Measurements from ENCODE around the gene CIZ1. TPM values are rescaled to one million over a fixed set of nuclear protein-coding genes. Genes with fewer than 3 reads are reported as not detected.

The CIZ1 gene
- total RNA-seq, 1 donor from 2014 or later = 33.4 TPM

- Histone ChIP-seq H2AFZ (replicated peaks) (no peak overlapping the region), H3K4me3 (no peak overlapping the region), H3F3A (ENCODE audit: low read depth) (no peaks in the 10 kb centered on the region), H3K27me3 (no peaks in the 10 kb centered on the region), H4K20me1 (ENCODE audit: low read depth) (no peaks in the 10 kb centered on the region), H3K9ac (no peak overlapping the region), H3K27ac (no peak overlapping the region), H3K4me1 (no peaks in the 10 kb centered on the region), H3K79me2 (ENCODE audit: low read depth) (no peaks in the 10 kb centered on the region), H3K4me2 (no peak overlapping the region), H3K36me3 (no peaks in the 10 kb centered on the region), H3K9me3 (ENCODE audit: low read depth) (no peaks in the 10 kb centered on the region)
- Mint-ChIP-seq H3K36me3 (peaks cover 16% of the 10 kb centered on the region), H3K27me3 (ENCODE audit: insufficient read depth, low read depth) (no peaks in the 10 kb centered on the region), H3K4me1 (peaks cover 8% of the 10 kb centered on the region), H3K27ac (no peak overlapping the region), H3K9me3 (no peaks in the 10 kb centered on the region), H3K4me3 (no peak overlapping the region)
- no peak for DNase-seq (ENCODE audit: low spot score)
- no peak for TF ChIP-seq EZH2 (IDR thresholded peaks at IDR 0.05)
- no peak for TF ChIP-seq CTCF (IDR thresholded peaks at IDR 0.05)
- no peak for TF ChIP-seq EZH2phosphoT487 (IDR thresholded peaks at IDR 0.05)
These were observed 35.0 kb upstream of the CIZ1 start for GRCh38 chr9:128226412-128226801.

- Mint-ChIP-seq H3K27ac (no peak overlapping the region), H3K4me1 (peaks cover 8% of the 10 kb centered on the region), H3K4me3 (no peak overlapping the region), H3K9me3 (no peaks in the 10 kb centered on the region), H3K36me3 (peaks cover 16% of the 10 kb centered on the region), H3K27me3 (ENCODE audit: insufficient read depth, low read depth) (no peaks in the 10 kb centered on the region)
- no peaks in the 10 kb centered on the region for H3K4me1 ChIP-seq
- H3K4me2 ChIP-seq = no peak overlapping the region
- no peak overlapping the region for H3K27ac ChIP-seq
- no peak overlapping the region for H2AFZ ChIP-seq (replicated peaks)
- H3K36me3 ChIP-seq = no peaks in the 10 kb centered on the region
- no peak overlapping the region for H3K9ac ChIP-seq
- H3K9me3 ChIP-seq (ENCODE audit: low read depth) = no peaks in the 10 kb centered on the region
- H3F3A ChIP-seq (ENCODE audit: low read depth) = no peaks in the 10 kb centered on the region
- no peaks in the 10 kb centered on the region for H3K79me2 ChIP-seq (ENCODE audit: low read depth)
- no peaks in the 10 kb centered on the region for H3K27me3 ChIP-seq
- TF ChIP-seq EZH2 (IDR thresholded peaks at IDR 0.05) (no peak), EZH2phosphoT487 (IDR thresholded peaks at IDR 0.05) (no peak), CTCF (IDR thresholded peaks at IDR 0.05) (no peak)
- H3K4me3 ChIP-seq = no peak overlapping the region
- H4K20me1 ChIP-seq (ENCODE audit: low read depth) = no peaks in the 10 kb centered on the region
- no peak for DNase-seq (ENCODE audit: low spot score)
These were observed 34.5 kb upstream of the CIZ1 start for GRCh38 chr9:128225770-128226411.

- Histone ChIP-seq H3K36me3 (no peaks in the 10 kb centered on the region), H3K4me1 (no peaks in the 10 kb centered on the region), H4K20me1 (ENCODE audit: low read depth) (peaks cover 3% of the 10 kb centered on the region), H3K27me3 (no peaks in the 10 kb centered on the region), H3K79me2 (ENCODE audit: low read depth) (no peaks in the 10 kb centered on the region), H3K9me3 (ENCODE audit: low read depth) (no peaks in the 10 kb centered on the region), H3K9ac (no peak overlapping the region), H3F3A (ENCODE audit: low read depth) (no peaks in the 10 kb centered on the region), H3K4me2 (no peak overlapping the region), H2AFZ (replicated peaks) (no peak overlapping the region), H3K27ac (no peak overlapping the region), H3K4me3 (no peak overlapping the region)
- H3K36me3 Mint-ChIP-seq = peaks cover 16% of the 10 kb centered on the region
- no peak for DNase-seq (ENCODE audit: low spot score)
- peaks cover 8% of the 10 kb centered on the region for H3K4me1 Mint-ChIP-seq
- H3K4me3 Mint-ChIP-seq = no peak overlapping the region
- no peaks in the 10 kb centered on the region for H3K9me3 Mint-ChIP-seq
- TF ChIP-seq EZH2 (IDR thresholded peaks at IDR 0.05) (no peak), EZH2phosphoT487 (IDR thresholded peaks at IDR 0.05) (no peak), CTCF (IDR thresholded peaks at IDR 0.05) (no peak)
- H3K27me3 Mint-ChIP-seq (ENCODE audit: insufficient read depth, low read depth) = no peaks in the 10 kb centered on the region
- no peak overlapping the region for H3K27ac Mint-ChIP-seq
These were observed 33.5 kb upstream of the CIZ1 start for GRCh38 chr9:128224877-128225276.

All from neural progenitor cell (in vitro differentiated cells).